ENCODE measurements around the gene PLCB1. TPM values are rescaled to one million over a fixed set of nuclear protein-coding genes. Genes with fewer than 3 reads are reported as not detected.
A peak's percentile ranks its signal among the peaks of the same experiment; 100 is the strongest.

The PLCB1 gene
- total and polyA plus RNA-seq, 2 donors (not counting 3 experiments of a cell fraction or from before 2014, with no cell fraction given), result 10.2 to 53.4 TPM

GRCh38 chr20:8547035-8547650, 415.1 kb downstream of the PLCB1 start:
- Histone ChIP-seq H3K9ac (replicated peaks; ENCODE audit: extremely low read depth, insufficient read depth, low read length) (no peak overlapping the region), H3K9me1 (replicated peaks; ENCODE audit: control insufficient read depth, extremely low read depth, insufficient read depth, low read length) (no peaks in the 10 kb centered on the region), H2AFZ (ENCODE audit: low read depth, low read length) (no peak overlapping the region), H3K27ac (ENCODE audit: insufficient read depth, low read depth, low read length) (peak overlapping the region; percentile 19), H3K4me2 (ENCODE audit: insufficient read depth, low read length) (peak overlapping the region; percentile 49), H3K4me3 (replicated peaks in 1 of 3; ENCODE audit: insufficient read depth in 1 of 3, low read depth in 1 of 3, low read length in 3 of 3) (no peak overlapping the region), H3K36me3 (ENCODE audit: control insufficient read depth in 2 of 2, extremely low read depth in 1 of 2, insufficient read depth in 2 of 2, low read length in 2 of 2) (no peaks in the 10 kb centered on the region), H3K79me2 (ENCODE audit: control insufficient read depth, insufficient read depth, low read length) (no peaks in the 10 kb centered on the region), H3K4me1 (ENCODE audit: control insufficient read depth, extremely low read depth, insufficient read depth, low read length) (peaks cover 22% of the 10 kb centered on the region), H3K9me3 (replicated peaks; ENCODE audit: control insufficient read depth, insufficient read depth, low read length) (no peaks in the 10 kb centered on the region), H4K20me1 (replicated peaks; ENCODE audit: control insufficient read depth, extremely low read depth, insufficient read depth, low read length) (no peaks in the 10 kb centered on the region), H3K27me3 (ENCODE audit: control insufficient read depth in 2 of 2, insufficient read depth in 2 of 2, low read length in 2 of 2) (no peaks in the 10 kb centered on the region)
- POLR2A ChIA-PET, result interaction anchor here (0.6 kb wide), 1 partner anchor 37 kb away, joined by 3 read pairs; no protein-coding TSS in a partner anchor
- no TSS peak for BruUV-seq (replicated peaks)
- DNase-seq (ENCODE audit: low read depth, low spot score) (peak; percentile 51), FAIRE-seq (peak; percentile 38)
- TF ChIP-seq EZH2 (IDR thresholded peaks at IDR 0.05; ENCODE audit: borderline replicate concordance, low read depth, low read length, severe bottlenecking) (no peak), CTCF (IDR thresholded peaks at IDR 0.05; ENCODE audit: extremely low read depth in 1 of 2, insufficient read depth in 1 of 2, low read depth in 1 of 2, low read length in 2 of 2) (no peak), JUN (IDR thresholded peaks at IDR 0.05; ENCODE audit: borderline replicate concordance, insufficient read depth, insufficient read length, low read depth) (no peak), MAX (IDR thresholded peaks at IDR 0.05; ENCODE audit: insufficient read depth, insufficient read length) (no peak), MYC (IDR thresholded peaks at IDR 0.05; ENCODE audit: low read depth, low read length) (no peak), POLR2A (IDR thresholded peaks at IDR 0.05; ENCODE audit: low read depth, low read length) (no peak), POLR2AphosphoS5 (IDR thresholded peaks at IDR 0.05; ENCODE audit: insufficient read depth, low read depth, low read length) (no peak), GATA2 (IDR thresholded peaks at IDR 0.05; ENCODE audit: insufficient read depth, insufficient read length, low read depth, low read length) (no peak), FOS (IDR thresholded peaks at IDR 0.05; ENCODE audit: borderline replicate concordance, insufficient read depth, low read length) (no peak)
- dilution Hi-C loops (cut with MboI; ENCODE audit: extremely low pct_ligation_motif_present, low sequenced_read_pairs) (no loop called here), intact Hi-C loops (cut with micrococcal nuclease) (loop anchor here (5.0 kb wide), 2 partner anchors 40 to 100 kb away; no protein-coding TSS in a partner anchor)
- CTCF ChIA-PET, result interaction anchor here (0.6 to 1.7 kb wide), 8 partner anchors 12 to 611 kb away, joined by 3 to 12 read pairs (median 4); partner anchors contain the start of gene PLCB1
